ENCODE results near the gene MAGEC1. TPM values are rescaled to one million over a fixed set of nuclear protein-coding genes. Genes with fewer than 3 reads are reported as not detected.

Gene MAGEC1
- total and polyA plus RNA-seq, 8 donors: not detected

DNA sequence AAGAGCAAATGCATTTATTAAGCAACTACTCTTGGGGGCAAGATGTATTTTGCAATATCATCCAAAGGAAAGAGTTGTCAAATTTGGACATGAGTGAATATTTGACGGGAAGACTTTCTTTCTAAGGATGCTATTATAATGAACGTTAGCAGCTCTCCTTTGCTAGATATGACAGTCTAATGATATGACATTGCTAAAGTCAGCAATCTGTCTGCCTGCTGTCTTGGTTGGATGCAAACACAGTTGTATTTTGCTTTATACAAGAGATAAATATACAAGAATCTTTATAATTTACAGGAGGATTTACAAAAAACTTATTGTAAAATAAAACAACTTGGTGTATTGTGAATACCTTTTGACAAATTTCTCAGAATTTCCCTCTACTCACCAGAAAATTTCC, 37.5 kb downstream of the MAGEC1 start:
- no peak for ATAC-seq
- Histone ChIP-seq H3K27me3 (no peaks in the 10 kb centered on the region), H3K4me3 (no peak overlapping the region), H3K36me3 (no peaks in the 10 kb centered on the region), H3K27ac (no peak overlapping the region), H3K9me3 (no peaks in the 10 kb centered on the region), H3K4me1 (no peaks in the 10 kb centered on the region)
- FAIRE-seq: no peak
- TF ChIP-seq, protein P1, sequence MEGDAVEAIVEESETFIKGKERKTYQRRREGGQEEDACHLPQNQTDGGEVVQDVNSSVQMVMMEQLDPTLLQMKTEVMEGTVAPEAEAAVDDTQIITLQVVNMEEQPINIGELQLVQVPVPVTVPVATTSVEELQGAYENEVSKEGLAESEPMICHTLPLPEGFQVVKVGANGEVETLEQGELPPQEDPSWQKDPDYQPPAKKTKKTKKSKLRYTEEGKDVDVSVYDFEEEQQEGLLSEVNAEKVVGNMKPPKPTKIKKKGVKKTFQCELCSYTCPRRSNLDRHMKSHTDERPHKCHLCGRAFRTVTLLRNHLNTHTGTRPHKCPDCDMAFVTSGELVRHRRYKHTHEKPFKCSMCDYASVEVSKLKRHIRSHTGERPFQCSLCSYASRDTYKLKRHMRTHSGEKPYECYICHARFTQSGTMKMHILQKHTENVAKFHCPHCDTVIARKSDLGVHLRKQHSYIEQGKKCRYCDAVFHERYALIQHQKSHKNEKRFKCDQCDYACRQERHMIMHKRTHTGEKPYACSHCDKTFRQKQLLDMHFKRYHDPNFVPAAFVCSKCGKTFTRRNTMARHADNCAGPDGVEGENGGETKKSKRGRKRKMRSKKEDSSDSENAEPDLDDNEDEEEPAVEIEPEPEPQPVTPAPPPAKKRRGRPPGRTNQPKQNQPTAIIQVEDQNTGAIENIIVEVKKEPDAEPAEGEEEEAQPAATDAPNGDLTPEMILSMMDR (IDR thresholded peaks at IDR 0.05): no peak
- no peak for DNase-seq
- 63 to 69% methylated on average over 2 of the region's 2 CpGs for WGBS, 2 donors
- intact Hi-C loops (cut with DNase I): no loop called here

DNA sequence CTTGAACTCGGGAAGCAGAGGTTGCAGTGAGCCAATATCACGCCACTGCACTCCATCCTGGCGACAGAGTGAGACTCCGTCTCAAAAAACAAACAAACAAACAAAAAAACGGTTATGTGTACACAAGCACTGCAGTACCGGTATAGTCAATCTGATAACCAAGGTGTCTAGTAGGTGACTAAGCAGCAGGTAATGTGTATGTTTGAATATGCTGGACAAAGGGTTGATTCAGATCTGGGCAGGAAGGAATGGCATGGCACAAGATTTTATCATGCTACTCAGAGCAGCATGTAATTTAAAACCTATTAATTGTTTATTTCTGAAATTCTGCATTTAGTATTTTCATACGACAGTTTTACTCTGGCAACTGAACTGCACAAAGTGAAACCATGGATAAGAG, 41.7 kb downstream of the MAGEC1 start:
- TF ChIP-seq, protein P1 (IDR thresholded peaks at IDR 0.05): no peak
- 48 to 53% methylated on average over 7 of the region's 7 CpGs for WGBS, 2 donors
- FAIRE-seq: no peak

DNA sequence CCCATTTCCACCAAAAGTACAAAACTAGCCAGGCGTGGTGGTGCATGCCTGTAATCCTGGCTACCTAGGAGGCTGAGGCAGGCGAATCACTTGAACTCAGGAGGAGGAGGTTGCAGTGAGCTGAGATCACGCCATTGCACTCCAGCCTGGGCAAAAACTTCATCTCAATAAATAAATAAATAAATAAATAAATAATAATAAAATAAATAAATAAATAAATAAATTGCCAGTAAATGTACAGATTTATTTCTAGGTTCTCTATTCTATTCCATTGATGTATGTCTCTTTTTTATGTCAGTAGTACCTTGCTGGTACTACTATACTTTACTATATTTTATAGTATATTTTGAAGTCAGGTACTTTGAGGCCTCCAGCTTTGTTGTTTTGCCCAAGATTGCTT, 43.7 kb downstream of the MAGEC1 start:
- FAIRE-seq (no peak), ATAC-seq (no peak), DNase-seq (no peak)
- 85 to 86% methylated on average over 3 of the region's 3 CpGs for WGBS, 2 donors
- Histone ChIP-seq H3K27me3 (no peaks in the 10 kb centered on the region), H3K4me1 (no peaks in the 10 kb centered on the region), H3K4me3 (no peak overlapping the region), H3K9me3 (no peaks in the 10 kb centered on the region), H3K27ac (no peak overlapping the region), H3K36me3 (no peaks in the 10 kb centered on the region)
- TF ChIP-seq, protein P1 (IDR thresholded peaks at IDR 0.05): no peak
- intact Hi-C loops (cut with DNase I): no loop called here

More for the DNA sequence above, 41.7 kb downstream of the MAGEC1 start:
- ATAC-seq (no peak), DNase-seq (no peak)
- Histone ChIP-seq H3K27ac (no peak overlapping the region), H3K4me3 (no peak overlapping the region), H3K36me3 (no peaks in the 10 kb centered on the region), H3K9me3 (no peaks in the 10 kb centered on the region), H3K4me1 (no peaks in the 10 kb centered on the region), H3K27me3 (no peaks in the 10 kb centered on the region)
- intact Hi-C loops (cut with DNase I): no loop called here

DNA sequence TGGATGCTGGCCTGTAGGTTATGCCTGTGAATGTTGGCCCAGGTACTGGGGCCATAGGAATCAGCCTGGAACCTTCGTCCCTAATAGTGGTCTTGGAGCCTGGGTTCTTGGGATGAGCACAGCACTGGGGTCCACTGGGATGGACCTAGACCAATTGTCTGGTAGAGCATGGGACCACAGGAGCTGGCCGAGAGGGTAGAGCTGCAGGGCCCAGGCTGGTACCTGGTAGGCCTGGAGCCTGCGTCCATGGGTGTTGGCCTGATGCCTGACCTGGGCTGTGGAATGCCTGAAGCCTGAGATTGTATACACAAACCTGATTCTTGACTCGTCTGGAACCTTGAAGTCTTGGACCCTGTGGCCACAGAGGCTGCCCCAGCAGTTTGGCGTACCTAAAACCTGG, 48.9 kb downstream of the MAGEC1 start:
- Histone ChIP-seq H3K9me3 (no peaks in the 10 kb centered on the region), H3K4me1 (no peaks in the 10 kb centered on the region), H3K36me3 (no peaks in the 10 kb centered on the region), H3K27me3 (no peaks in the 10 kb centered on the region), H3K27ac (no peak overlapping the region), H3K4me3 (no peak overlapping the region)
- WGBS, 2 donors: 79 to 84% methylated on average over 5 of the region's 5 CpGs
- no peak for ATAC-seq
- intact Hi-C loops (cut with DNase I): no loop called here
- TF ChIP-seq, protein P1 (IDR thresholded peaks at IDR 0.05): no peak
- FAIRE-seq: no peak
- peak in 1 of 6 donors; percentile 53 for DNase-seq

DNA sequence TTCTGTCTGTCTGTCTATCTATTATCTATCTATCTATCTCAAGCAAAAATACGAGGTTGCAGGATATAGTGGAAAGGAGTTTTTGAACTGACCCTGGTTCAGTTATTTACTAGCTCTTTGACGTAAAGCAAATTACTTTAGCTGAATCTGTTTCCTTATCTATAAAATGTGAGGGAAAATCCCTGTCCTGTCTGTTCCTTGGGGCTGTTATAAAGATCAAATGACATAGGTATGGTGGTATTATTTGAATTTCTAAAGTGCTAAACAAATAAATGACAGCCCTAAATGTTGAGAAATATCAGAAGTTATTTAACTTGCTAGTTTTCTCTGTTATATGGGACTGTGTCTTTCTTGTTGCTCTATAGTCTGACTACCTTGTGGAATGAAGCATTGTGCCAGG, 55.0 kb downstream of the MAGEC1 start:
- no peak overlapping the region for H3K27ac ChIP-seq
- 23 to 33% methylated on average over 2 of the region's 2 CpGs for WGBS, 2 donors
- no peak for ATAC-seq
- no peaks in the 10 kb centered on the region for H3K36me3 ChIP-seq
- H3K4me3 ChIP-seq: no peak overlapping the region
- no peak for DNase-seq
- intact Hi-C loops (cut with DNase I): no loop called here
- peaks cover 0 to 3% (median 0%) of the 10 kb centered on the region in 4 donors for H3K27me3 ChIP-seq
- TF ChIP-seq, protein P1 (IDR thresholded peaks at IDR 0.05): no peak
- no peaks in the 10 kb centered on the region for H3K4me1 ChIP-seq
- H3K9me3 ChIP-seq: no peaks in the 10 kb centered on the region
- no peak for FAIRE-seq

Other genes with a start within 250 kb of the MAGEC1 start
- gene SPANXD, start 205.2 kb upstream of the MAGEC1 start, total RNA-seq: not detected
- gene SPANXD, start 205.2 kb upstream of the MAGEC1 start, polyA plus RNA-seq: not detected
- gene MAGEC3, start 65.6 kb upstream of the MAGEC1 start, total RNA-seq: not detected
- gene MAGEC3, start 65.6 kb upstream of the MAGEC1 start, polyA plus RNA-seq: under 1 TPM in 1 of 2 donors, not detected in 1; 0.12 TPM